Measurements from ENCODE around the gene PPL.
"Not testable (repeated sequence)": the region's sequence is repeated elsewhere in the genome, so short reads cannot be mapped to it uniquely, and the experiment has no call there.

The PPL gene

DNA sequence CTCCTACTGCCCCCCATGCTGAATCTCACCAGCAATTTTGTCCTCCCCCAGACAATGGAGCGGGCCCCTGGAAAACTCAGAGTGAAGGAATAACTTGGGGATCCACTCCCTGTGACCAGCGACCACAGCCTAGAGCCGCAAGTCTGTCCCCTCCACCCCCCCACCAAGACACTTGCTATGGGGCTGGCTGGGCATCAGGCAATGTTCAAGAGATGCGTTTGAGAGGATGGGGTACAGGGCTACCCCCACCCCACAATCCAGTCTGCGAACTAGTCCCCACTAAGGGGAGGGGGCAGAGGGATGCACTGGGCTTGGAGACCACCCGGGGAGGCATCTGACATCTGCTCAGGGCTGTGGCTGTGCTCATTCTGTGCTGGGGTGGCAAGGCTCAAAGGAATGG, 2.4 kb downstream of the PPL start:
- DNase-seq: no peak

DNA sequence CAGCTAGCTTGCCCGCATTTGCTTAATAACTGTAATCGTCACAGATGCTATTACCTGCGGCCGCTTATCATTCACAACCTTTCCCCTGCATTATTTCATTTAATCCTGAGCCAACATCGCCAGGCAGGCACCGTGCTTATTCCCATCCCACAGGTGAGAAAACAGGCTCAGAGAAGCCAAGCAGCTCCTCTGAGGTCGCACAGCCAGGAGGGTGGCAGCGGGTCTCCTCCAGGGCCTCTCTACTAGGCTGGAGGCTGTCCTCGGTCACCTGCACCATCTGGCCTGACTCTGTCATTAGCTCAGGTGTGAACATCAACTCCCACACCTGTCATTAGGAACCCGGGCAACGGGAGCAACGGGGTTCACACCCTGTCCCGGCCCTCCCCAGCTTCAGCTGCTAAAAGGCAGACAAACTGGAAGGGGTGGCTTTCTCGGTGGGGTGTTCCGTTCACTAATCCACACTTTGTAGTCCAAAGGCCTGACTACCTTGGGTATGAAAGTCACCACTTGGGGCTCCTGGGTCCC, 3.0 kb downstream of the PPL start:
- no peak for DNase-seq

DNA sequence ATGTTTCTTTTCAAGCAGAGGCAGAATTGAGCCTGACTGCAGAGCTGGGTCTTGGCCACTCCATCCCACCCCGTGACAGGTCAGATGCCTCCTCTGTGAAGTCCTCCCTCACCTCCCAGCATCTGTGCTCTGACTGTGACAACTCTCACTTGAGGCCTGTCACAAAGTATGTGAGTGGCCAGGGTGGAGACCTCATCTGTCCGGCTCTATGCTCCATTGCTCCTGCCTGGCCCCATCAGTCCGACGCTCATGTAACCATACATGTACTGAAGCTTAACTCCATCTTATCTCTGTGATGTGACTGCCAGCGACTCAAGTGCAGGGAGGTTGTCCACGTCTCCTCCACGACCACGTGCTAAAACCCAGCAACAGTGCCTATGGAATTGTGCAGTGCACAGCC, 3.5 kb downstream of the PPL start:
- no peak for DNase-seq

DNA sequence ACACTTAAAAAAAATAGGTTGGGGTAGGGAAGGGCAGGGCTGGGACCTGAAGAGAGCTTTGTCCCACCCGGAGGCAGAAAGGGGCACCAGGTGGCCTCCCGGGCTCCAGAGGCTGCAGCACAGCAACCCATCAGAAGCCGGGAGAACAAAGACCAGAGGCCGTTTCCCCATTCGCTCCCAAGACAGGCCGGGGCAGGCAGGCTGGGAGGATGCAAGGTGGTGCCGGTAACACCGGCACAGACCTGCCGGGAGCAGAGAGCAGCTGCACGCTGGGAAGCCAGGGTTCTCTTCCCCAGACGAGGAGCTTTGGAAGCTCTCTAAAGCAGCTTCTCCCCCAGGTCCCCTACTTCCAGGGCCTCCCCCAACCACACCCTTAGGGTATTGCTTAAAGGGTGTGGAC, 5.6 kb downstream of the PPL start:
- DNase-seq: no peak

DNA sequence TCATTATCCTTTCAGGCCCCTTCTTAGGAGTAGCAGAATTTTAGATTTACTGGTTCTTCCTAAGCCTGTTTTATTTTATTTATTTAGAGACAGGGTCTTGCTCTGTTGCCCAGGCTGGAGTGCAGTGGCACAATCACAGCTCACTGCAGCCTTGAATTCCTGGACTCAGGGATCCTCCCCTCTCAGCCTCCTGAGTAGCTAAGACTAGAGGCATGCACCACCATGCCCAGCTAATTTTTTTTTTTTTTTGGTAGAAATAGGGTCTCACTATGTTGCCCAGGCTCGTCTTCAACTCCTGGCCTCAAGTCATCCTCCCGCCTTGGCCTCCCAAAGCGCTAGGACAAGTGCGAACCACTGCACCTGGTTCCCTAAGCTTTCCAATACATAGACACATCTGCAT, 7.3 kb downstream of the PPL start:
- not testable (repeated sequence) for DNase-seq

DNA sequence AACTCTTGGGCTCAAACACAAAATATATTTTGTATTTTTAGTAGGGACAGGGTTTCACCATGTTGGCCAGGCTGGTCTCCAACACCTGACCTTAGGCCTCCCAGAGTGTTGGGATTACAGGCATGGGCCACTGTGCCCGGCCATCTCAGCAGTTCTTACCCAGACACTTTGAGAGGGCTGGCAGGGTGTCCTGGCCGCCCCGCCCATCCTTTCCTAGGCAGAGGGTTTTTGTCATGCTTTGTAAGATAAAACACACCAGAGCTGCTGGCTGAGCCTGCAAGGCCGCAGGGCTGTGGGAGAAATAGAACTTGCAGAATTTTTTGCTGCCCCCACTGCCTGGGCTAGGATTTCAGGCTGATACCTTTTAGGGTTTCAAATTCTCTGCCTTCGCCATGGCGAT, 8.7 kb downstream of the PPL start:
- no peak for DNase-seq

DNA sequence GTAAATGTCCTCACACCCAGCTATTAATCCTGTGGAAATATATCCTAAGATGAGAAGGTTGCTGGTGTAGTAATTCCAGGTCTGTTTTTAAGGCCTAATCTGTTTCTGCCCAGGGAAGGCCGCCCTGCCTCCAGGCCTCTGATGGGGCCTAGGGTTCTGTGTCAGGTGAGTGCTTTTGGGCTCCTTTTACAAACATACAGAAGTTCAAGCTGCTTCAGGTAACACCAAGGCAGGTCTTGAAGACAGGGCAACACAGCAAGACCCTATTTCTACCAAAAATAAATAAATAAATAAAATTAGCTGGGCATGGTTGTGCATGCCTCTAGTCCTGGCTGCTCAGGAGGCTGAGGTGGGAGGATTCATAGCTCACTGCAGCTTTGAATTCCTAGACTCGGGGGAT, 9.3 kb downstream of the PPL start:
- DNase-seq: no peak

DNA sequence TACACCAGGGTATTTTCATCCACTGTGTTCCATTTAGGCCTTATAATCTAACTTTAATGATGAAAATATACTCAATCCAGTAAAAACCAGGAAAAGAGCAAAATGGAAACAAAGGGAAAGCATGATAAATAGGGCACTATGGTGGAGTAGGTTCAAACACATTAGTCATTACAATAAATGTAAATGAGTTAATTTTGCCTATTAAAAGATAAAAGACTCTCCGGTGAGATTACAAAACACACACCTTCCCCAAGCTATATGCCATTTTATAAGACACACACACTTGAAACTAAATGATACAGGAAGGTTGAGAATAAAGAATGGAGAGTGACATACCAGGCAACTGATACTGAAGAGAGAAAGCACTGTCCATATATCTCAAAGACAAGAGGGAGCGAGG, 10.0 kb downstream of the PPL start:
- DNase-seq: no peak

DNA sequence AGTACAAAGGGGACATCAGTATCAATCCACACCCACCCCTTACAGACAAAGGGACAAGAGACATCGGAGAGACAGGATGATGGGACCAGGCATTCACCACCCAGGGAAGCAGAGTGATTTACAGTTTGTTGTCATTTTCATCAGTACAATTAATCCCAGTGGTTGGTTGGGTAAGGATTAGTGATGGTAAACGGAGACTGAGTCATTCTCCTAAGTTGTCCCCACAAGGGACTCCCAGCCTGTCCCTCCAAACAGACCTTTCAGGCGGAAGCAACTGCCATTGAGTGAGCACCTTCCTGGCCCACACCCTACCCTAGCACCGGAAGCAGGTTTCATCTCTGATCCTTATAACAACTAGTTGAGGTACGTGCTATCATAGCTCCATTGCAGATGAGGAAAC, 11.2 kb downstream of the PPL start:
- no peak for DNase-seq

DNA sequence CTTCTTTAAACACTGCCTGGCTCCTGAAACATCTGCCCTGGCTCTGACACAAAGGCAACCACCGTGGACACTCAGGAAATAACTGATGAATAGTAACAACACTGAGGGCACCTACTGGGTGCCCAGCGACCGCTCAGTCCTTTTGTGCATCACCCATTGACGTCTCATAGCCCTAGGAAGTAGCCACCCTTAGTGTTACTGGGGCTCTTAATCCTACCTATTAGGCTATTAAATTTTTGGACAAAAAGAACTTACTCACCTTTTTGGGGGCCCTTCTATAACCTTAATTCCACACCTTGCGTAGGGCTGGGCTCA, 11.7 kb downstream of the PPL start:
- DNase-seq: no peak

DNA sequence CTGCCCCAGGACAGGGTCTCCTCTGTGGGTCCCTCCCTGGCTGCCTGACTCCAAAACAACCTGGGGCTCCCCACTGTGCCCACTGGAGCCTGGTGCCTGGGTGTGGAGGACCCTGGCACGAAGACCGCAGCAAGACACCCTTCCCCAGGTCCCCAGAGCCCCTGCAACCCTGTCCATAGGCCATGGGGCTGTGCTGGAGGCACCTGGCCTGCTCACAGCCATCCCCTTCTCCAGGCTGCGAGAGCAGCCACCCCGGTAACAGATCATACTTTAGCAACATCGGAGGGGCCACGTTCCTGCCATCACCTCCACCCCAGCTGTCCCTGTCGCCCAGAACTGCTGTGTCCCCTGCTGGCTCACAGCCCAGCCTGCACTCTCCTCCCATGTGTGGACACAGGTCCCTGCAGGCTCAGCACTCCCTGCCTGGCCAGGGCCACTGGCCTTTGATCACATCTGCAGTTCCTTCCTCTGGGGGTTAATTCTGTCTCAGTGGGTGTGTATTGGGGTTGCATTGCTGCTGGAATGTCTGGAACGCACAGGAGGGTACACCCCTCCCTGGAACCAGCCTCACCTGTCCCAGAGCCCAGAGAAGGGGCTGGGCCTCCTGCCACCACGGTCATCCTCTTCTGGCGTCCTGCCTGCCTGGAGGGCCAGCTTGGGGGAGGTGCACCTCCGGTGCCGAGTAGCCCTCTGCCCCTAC, 12.2 kb downstream of the PPL start:
- DNase-seq: no peak

DNA sequence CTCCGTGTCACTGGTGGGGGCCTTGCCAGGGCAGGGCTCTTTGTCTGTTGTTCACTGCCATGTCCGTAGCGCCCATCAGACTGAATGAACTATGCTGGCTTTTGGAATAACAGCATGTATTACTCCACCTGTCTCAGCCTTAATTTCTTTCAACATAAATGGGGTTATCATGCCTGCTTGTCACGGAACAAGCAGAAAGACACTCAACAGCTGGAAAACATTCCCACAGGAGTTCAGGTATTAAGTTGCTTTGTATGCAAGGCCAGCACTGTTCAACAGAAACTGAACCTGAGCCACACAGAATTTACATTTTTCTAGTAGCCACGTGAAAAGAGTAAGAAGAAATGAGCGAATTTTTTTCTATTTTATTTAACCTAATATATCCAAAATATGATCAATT, 13.1 kb downstream of the PPL start:
- no peak for DNase-seq

DNA sequence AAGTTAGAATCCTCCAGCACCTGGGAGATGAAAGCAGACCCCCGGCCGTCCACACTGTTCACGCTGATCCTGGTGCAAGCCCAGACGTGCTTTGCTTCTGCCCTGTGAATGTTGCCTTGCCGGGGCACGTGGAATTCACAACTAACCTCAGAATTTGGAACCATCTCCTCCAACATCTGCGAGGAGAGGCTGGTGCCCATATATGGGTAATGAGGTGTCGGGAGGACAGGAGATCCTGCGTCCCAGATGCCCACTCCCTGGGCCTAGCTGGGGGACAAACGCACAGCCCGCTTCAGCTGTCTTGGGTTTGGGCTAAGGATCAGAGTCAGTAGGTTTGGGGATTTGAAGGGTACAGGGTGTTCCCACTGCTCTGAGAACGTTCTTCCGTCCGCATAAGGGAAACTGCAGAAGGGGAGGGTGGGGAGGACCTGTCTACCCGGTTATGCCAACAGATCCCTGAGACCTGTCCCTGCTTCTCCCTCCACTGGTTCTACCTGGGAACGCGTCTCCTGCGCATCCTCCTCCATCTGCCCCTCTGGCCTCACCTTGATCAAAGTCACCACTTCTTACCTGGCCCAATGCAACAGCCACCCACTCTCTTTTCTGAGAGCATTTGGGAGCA, 14.1 kb downstream of the PPL start:
- DNase-seq: no peak

DNA sequence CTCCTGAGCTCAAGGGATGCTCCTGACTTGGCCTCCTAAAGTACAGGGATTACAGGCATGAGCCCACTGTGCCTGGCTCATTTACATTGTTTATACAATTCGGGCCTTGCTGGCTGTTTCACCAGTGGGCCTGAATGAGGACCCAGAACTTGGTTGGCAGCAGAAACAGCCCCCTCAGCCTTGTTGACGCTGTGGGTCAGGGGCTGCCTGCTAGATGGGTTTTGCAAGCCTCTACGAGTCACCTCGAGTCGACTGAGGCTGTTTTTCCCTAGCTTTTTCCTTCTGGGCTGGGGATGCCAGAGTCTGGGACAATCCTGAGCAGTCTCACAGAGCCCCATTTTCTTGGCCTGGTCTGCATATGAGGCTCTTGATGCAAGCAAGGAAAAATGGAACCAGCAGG, 16.1 kb downstream of the PPL start:
- no peak for DNase-seq

DNA sequence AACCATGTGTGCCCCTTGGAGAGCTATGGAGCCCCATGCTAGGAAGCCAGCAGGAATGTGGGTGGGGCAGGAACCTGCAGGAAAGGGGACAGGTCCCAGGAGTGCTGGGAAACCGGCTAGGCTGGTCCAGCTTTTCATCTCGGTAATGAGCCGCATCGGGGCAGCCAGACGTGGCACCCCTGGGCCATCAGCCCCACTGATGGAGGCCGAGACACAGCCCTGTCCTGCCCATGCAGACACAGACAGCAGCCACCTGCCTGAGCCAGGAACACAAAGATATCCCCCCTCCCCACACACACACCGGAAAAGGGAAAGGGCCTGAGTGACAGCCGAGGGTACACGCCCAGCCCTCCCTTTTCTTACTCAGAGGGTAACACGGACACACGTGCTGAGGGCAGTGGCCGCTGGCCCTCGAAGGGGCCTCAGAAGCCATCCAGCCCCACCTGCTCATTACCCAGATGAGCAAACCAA, 18.1 kb downstream of the PPL start:
- no peak for DNase-seq

DNA sequence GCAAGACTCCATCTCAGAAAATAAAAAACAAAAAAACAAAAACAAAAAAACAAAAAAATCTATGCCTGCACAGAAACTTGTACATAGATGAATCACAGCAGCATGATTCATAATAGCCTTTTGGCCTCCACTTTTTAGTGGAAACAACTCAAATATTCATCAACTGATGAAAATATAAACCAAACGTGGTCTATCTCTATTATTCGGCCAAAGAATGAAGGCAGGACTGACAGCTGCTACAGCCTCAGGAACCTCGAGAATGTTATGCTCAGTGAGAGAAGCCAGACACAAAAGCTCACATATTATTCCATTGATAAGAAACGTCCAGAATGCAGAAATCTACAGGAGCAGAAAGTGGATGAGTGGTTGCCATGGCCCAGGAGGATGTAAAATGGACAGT, 19.8 kb downstream of the PPL start:
- DNase-seq: no peak

DNA sequence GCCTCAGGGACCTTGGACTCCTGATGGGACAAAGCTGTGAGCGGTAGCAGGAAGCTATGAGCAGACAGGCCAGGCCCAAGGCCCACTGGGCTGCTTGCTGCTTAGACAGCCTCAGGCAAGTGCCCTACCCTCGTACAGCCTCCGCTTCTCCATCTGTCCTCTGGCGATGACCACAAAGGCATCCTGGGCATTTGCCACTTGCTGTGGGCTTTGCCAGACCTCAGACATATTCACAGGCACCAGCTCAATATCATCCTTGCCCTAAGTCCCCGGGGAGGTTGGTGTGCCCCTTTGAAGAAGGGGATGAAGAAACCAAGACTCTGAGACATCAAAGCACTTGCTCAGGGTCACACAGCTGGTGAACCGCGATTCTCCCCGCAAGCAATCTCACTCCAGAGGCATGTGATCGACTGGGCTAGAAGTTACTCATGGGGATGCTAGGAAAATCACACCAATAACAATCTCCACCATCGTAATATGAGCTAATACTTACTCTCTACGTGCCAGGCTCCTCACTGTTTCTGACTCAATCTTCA, 21.7 kb downstream of the PPL start:
- no peak for DNase-seq

DNA sequence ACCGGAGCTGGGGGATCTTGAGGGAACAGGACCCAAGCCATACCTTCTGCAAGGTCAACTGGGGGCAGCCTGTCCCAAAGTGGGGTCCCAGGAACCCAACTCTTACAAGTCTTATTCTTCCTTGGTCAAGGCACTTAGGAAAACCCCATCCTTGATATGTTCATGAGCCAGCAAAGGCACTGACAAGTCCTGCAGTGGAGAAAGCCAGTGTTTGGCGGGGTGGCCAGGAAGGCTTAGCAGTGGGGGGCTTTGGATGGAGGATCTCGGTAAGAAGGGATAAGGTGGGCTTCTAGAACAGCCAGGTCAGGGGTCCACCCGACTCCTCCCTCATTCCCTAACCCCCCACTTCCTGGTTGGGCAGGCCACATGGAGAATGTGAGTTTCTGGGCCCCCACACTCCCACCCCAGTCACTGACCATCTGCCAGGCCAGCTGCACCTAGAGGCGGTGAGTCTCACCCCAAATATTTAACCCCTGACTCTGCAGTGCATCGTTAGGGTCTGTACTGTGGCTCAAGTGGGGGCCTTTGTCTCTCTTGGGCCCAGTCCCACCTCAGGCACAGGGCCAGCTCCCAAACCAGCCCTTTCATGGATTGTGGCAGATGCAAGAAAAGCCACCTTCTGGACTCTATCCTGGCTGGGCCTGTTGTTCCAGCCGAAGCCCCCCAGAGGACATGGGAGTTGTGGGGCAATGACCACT, 22.3 kb downstream of the PPL start:
- DNase-seq: no peak

DNA sequence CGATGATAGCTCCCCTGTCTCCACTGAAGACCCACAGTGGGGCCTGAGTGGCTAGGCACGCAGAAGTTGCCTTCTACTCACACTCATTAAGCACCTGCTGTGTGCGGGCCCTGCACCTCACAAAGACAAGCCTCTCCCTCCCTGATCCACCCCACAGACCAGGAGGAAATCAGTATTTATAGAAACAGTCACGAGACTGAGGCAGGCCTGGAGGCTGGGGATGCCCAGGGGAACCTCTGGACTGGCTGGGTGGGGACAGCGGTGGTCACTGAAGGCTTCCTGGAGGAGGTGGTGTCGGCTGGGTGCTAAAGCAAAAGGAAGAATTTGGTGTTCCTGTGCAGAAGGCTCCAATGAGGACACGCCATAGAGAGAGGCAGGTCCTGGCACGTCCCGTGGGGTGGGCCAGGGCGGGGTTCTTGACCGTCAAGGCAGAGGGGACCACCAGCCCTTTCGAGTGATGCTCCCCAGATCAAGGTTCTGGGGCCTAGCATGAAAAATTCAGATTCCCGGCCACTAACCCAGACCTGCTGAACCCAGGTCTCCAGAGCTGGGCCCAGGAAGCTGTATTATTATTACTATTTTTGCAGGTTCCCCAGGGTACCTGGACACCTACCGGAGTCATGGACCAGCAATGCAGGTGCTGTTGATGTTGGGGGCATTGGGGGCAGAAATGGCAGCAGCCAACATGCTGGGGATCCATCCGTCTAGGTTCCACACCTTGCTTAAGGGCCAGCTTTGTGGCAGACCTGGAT, 23.0 kb downstream of the PPL start:
- DNase-seq: no peak

DNA sequence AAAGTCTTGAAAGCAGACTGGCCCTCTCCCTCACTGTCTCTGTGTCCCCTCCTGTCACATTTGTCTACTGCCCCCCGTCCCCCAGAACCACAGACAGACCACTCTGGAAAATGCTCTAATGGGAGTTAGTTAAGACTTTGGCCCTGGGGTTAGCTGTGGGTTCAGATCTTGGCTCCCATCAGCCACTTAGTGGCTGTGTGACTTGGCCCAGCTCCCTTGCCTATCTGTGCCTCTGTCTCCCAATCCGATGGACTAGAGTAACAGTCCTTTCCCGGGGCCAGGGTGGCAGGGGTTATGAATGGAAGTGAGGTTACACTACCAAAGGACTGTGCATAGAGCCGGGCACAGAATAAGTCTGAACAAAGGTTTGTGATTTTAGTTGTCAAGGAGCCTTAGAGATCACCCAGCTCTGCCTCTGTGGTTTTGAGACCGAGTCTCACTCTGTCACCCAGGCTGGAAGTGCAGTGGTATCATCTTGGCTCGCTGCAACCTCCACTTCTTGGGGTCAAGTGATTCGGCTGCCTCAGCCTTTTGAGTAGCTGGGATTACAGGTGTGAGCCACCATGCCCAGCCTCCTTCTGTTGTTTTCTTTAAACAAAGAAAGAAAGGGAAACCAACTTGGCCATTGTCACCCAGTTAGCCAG, 23.7 kb downstream of the PPL start:
- DNase-seq: no peak

DNA sequence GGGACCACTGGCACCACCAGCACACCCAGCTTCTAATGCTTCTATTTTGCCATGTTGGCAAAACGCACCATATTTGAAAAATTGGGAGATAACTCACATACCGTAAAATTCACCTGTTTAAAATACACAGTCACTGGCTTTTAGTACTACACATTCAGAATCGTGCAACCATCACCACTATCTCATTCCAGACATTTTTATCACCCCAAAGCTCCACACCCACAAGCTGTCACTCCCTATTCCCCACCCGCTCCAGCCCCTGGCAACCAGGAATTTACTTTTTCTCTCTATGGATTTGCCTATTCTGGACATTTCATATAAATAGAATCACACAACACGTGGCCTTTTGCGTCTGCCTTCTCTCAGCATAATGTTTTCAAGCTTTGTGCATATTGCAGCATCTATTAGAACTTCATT, 25.0 kb downstream of the PPL start:
- DNase-seq: no peak

DNA sequence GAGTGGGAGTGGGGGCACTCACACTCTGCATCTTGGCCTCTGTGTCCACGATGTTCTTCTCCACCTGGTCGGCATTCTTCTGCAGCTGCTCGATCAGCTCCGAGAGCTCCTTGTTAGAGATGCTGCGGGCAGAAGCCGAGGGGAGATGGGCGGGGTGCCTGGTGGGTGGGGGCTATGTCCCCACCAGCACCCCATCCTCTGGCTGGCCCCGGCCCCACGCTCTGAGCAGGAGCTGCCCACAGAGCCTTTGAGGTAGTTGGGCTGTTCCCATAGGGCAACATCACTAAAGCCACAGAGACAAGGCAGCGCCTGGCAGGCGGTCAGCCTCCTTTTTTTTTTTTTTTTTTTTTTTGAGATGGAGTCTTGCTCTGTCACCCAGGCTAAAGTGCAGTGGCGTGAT, 26.1 kb downstream of the PPL start:
- DNase-seq: no peak

Measured in C1 segment of cervical spinal cord (tissue), 14 donors.